IMR-90 (cell line): ENCODE results near the gene PRLH. TPM values are rescaled to one million over a fixed set of nuclear protein-coding genes. Genes with fewer than 3 reads are reported as not detected.

Source experiments
- ATAC-seq: fragments of 200-7000 bp; cut with Tn5 transposase; 2 replicates; pipeline ENCODE4 v1.9.1; 2020; ENCODE audit warnings: low read depth, mild to moderate bottlenecking, moderate library complexity
- BruUV-seq: library from RNA; stranded (reverse); fragments of 400-500 nt; replicated peaks from 2 replicates; lab custom pipeline; 2021; lab: Mats Ljungman, UMichigan
- CTCF ChIA-PET: fragments of 300-600 bp; formaldehyde crosslinking; extraction: SDS; loops from one replicate; lab custom pipeline; 2021; ENCODE audit warnings: antibody characterized with exemption; lab: Yijun Ruan, JAX
- POLR2A ChIA-PET: fragments of 300-600 bp; sonication (Branson Sonifier 250); formaldehyde crosslinking; loops from one replicate; lab custom pipeline; 2022; ENCODE audit warnings: antibody characterized with exemption; ENCODE audit not compliant: unreplicated experiment; lab: Charles Lee
- DNase-seq: peaks from one replicate; pipeline ENCODE4 v3.0.0; 2013
- H2AFZ ChIP-seq: replicated peaks from 2 replicates; pipeline ENCODE3; 2013; ENCODE audit warnings: low read length, mild to moderate bottlenecking; ENCODE audit not compliant: poor library complexity
- H2AK5ac ChIP-seq: 2 replicates; pipeline ENCODE4 v1.6.1; 2013; ENCODE audit warnings: low read depth, low read length, inconsistent platforms
- H2AK9ac ChIP-seq: replicated peaks from 2 replicates; pipeline ENCODE3; 2013; ENCODE audit warnings: mild to moderate bottlenecking, low read depth, low read length, moderate library complexity; ENCODE audit not compliant: poor library complexity
- H2BK120ac ChIP-seq: 2 replicates; pipeline ENCODE4 v1.6.1; 2013; ENCODE audit warnings: low read depth, low read length, inconsistent platforms
- H2BK15ac ChIP-seq: 3 replicates; pipeline ENCODE4 v1.6.1; 2013; ENCODE audit warnings: low read depth, low read length, inconsistent platforms
- H2BK20ac ChIP-seq: 2 replicates; pipeline ENCODE4 v1.6.1; 2013; ENCODE audit warnings: low read depth, mild to moderate bottlenecking, inconsistent platforms, low read length, moderate library complexity
- H2BK5ac ChIP-seq: 2 replicates; pipeline ENCODE4 v1.6.1; 2013; ENCODE audit warnings: mild to moderate bottlenecking, low read depth, low read length, inconsistent platforms; ENCODE audit not compliant: poor library complexity, severe bottlenecking
- H3K14ac ChIP-seq: replicated peaks from 2 replicates; pipeline ENCODE4 v1.6.1; 2013; ENCODE audit warnings: low read depth, low read length, inconsistent platforms
- H3K18ac ChIP-seq: 2 replicates; pipeline ENCODE4 v1.6.1; 2013; ENCODE audit warnings: low read depth, low read length, control low read depth
- H3K23ac ChIP-seq: 2 replicates; pipeline ENCODE4 v1.6.1; 2013; ENCODE audit warnings: low read depth, low read length, inconsistent platforms
- H3K27ac ChIP-seq: 2 replicates; pipeline ENCODE4 v1.5.1; 2013; ENCODE audit warnings: mild to moderate bottlenecking, control low read depth, low read length; ENCODE audit not compliant: insufficient read depth
- H3K27me3 ChIP-seq: 2 replicates; pipeline ENCODE4 v1.6.1; 2013; ENCODE audit warnings: low read length; ENCODE audit not compliant: control insufficient read depth, insufficient read depth
- H3K36me3 ChIP-seq: 2 replicates; pipeline ENCODE4 v1.6.1; 2013; ENCODE audit warnings: low read length, mixed read lengths; ENCODE audit not compliant: control insufficient read depth, insufficient read depth
- H3K4ac ChIP-seq: 2 replicates; pipeline ENCODE4 v1.6.1; 2013; ENCODE audit warnings: low read depth, low read length, inconsistent platforms
- H3K4me1 ChIP-seq: 2 replicates; pipeline ENCODE4 v1.6.1; 2013; ENCODE audit warnings: low read length, mixed read lengths; ENCODE audit not compliant: control insufficient read depth, insufficient read depth
- H3K4me2 ChIP-seq: 2 replicates; pipeline ENCODE4 v1.6.1; 2013; ENCODE audit warnings: low read depth, mild to moderate bottlenecking, control low read depth, low read length, moderate library complexity
- H3K4me3 ChIP-seq: 2 replicates; pipeline ENCODE4 v1.5.1; 2013; ENCODE audit warnings: low read depth, mild to moderate bottlenecking, control low read depth, low read length, moderate library complexity; ENCODE audit not compliant: insufficient read depth
- H3K56ac ChIP-seq: 2 replicates; pipeline ENCODE4 v1.6.1; 2013; ENCODE audit warnings: low read length, inconsistent platforms; ENCODE audit not compliant: insufficient read depth; ENCODE audit errors: extremely low read depth
- H3K79me1 ChIP-seq, 2 experiments: 2 replicates each; pipeline ENCODE4 v1.6.1; 2013; ENCODE audit warnings: low read length in 2 of 2, inconsistent platforms in 1 of 2, low read depth in 1 of 2
- H3K9ac ChIP-seq: 2 replicates; pipeline ENCODE4 v1.6.1; 2013; ENCODE audit warnings: low read depth, low read length, control low read depth
- H3K9me1 ChIP-seq: 2 replicates; pipeline ENCODE4 v1.6.1; 2013; ENCODE audit warnings: low read length, inconsistent platforms; ENCODE audit not compliant: insufficient read depth
- H3K9me3 ChIP-seq: 2 replicates; pipeline ENCODE4 v1.6.1; 2013; ENCODE audit warnings: low read length; ENCODE audit not compliant: control insufficient read depth, insufficient read depth
- H4K20me1 ChIP-seq: 2 replicates; pipeline ENCODE4 v1.6.1; 2013; ENCODE audit warnings: low read length, inconsistent platforms; ENCODE audit not compliant: insufficient read depth
- H4K5ac ChIP-seq: 2 replicates; pipeline ENCODE4 v1.6.1; 2013; ENCODE audit warnings: mild to moderate bottlenecking, low read depth, low read length, control low read depth
- H4K8ac ChIP-seq, 2 experiments: 2 replicates each; pipeline ENCODE4 v1.6.1; 2013; ENCODE audit warnings: low read depth in 2 of 2, low read length in 2 of 2, control low read depth in 1 of 2, inconsistent platforms in 1 of 2
- H4K91ac ChIP-seq: 2 replicates; pipeline ENCODE4 v1.6.1; 2013; ENCODE audit warnings: low read depth, low read length, inconsistent platforms; ENCODE audit not compliant: insufficient read depth
- BHLHE40 ChIP-seq: fragments of 150-350 bp; IDR thresholded peaks from 2 replicates; pipeline ENCODE4 v1.6.1; 2016; ENCODE audit warnings: mild to moderate bottlenecking, low read depth, low read length
- CHD1 ChIP-seq: IDR thresholded peaks from 2 replicates; pipeline ENCODE4 v1.6.1; 2012; ENCODE audit warnings: low read depth, low read length, improper control_type of control experiment
- MAZ ChIP-seq: IDR thresholded peaks from 2 replicates; pipeline ENCODE4 v1.6.1; 2012; ENCODE audit warnings: low read depth, mild to moderate bottlenecking, low read length, improper control_type of control experiment, moderate library complexity, borderline replicate concordance
- MXI1 ChIP-seq: IDR thresholded peaks from 2 replicates; pipeline ENCODE4 v1.6.1; 2012; ENCODE audit warnings: low read depth, mild to moderate bottlenecking, low read length, moderate library complexity, borderline replicate concordance
- NFE2L2 ChIP-seq: fragments of 150-350 bp; IDR thresholded peaks from 2 replicates; pipeline ENCODE4 v1.6.1; 2016; ENCODE audit warnings: low read depth, mild to moderate bottlenecking, low read length
- POLR2A ChIP-seq: IDR thresholded peaks from 2 replicates; pipeline ENCODE4 v1.6.1; 2012; ENCODE audit warnings: mild to moderate bottlenecking, low read depth, low read length
- RAD21 ChIP-seq: IDR thresholded peaks from 2 replicates; pipeline ENCODE4 v1.6.1; 2012; ENCODE audit warnings: low read length, improper control_type of control experiment
- RCOR1 ChIP-seq: IDR thresholded peaks from 2 replicates; pipeline ENCODE4 v1.6.1; 2012; ENCODE audit warnings: mild to moderate bottlenecking, low read length, improper control_type of control experiment; ENCODE audit not compliant: insufficient replicate concordance
- USF2 ChIP-seq: fragments of 150-350 bp; IDR thresholded peaks from 2 replicates; pipeline ENCODE4 v1.6.1; 2017; ENCODE audit warnings: mild to moderate bottlenecking, antibody characterized with exemption, low read length, low read depth
- WGBS, 2 experiments: methylation state at CpG; one replicate each; pipeline versions ENCODE4 v1.1.5 to v1.1.7; 2013; ENCODE audit warnings: missing lambda C conversion rate in 2 of 2; ENCODE audit not compliant: insufficient read length in 1 of 2; ENCODE audit errors: extremely low coverage in 2 of 2; 5-methylcytosine and 5-hydroxymethylcytosine counted together
- dilution Hi-C: fragments of 300-500 bp; cut with HindIII; formaldehyde crosslinking; loops from one replicate; pipeline ENCODE4 v1.14.3; 2018; ENCODE audit warnings: low sequenced_read_pairs; ENCODE audit not compliant: unreplicated experiment
- in situ Hi-C: fragments of 300-500 bp; cut with MboI; formaldehyde crosslinking; loops from 3 replicates; pipeline ENCODE4 v1.14.3; 2019; ENCODE audit warnings: low sequenced_read_pairs, inconsistent platforms, mixed read lengths
- intact Hi-C: fragments of 100-400 bp; cut with micrococcal nuclease; formaldehyde crosslinking; loops from 2 replicates; pipeline ENCODE4 v1.10.0; 2022
- polyA plus RNA-seq, 3 experiments: library from polyadenylated mRNA; depleted of rRNA; stranded (reverse); fragments of >200 nt; gene quantifications; 2 replicates each; pipeline ENCODE4 v1.2.3, GENCODE V29; 2012; ENCODE audit warnings: low replicate concordance in 1 of 3
- total RNA-seq: library from RNA; depleted of rRNA; stranded (reverse); fragments of >200 nt; gene quantifications from 2 replicates; pipeline ENCODE4 v1.2.3, GENCODE V29; 2012

Gene PRLH
- total and polyA plus RNA-seq, 2 of the 4 experiments (the other 2 are of a cell fraction): not detected

DNA sequence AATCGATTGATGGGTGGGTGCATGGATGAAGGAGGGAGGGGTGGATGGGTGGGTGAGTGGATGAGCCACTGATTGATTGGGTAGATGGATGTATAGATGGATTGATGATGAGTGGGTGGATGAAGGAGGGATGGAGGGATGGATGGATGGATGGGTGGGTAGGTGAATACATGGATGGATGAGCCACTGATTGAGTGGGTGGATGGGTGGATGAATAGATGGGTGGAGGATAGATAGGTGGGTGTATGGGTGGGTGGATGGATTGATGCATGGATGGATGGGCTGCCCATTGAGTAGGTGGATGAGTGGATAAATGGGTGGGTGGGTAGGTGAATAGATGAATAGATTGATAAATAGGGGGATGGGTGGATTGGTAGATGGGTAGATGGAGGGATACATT, 48.4 kb upstream of the PRLH start:
- ATAC-seq (no peak), DNase-seq (no peak)
- Histone ChIP-seq H3K56ac (no peak overlapping the region), H4K5ac (no peak overlapping the region), H2BK20ac (no peak overlapping the region), H3K4me1 (0 out of 2 replicates have a peak, but pooled peaks cover 1% of the 10 kb centered on the region), H3K4me2 (no peak overlapping the region), H3K4me3 (no peak overlapping the region), H2BK120ac (no peak overlapping the region), H3K27me3 (no peaks in the 10 kb centered on the region), H4K20me1 (no peaks in the 10 kb centered on the region), H4K8ac (no peak overlapping the region), H2AFZ (no peak overlapping the region), H3K18ac (no peak overlapping the region), H2AK5ac (no peak overlapping the region), H3K27ac (no peak overlapping the region), H3K14ac (no peak overlapping the region), H3K4ac (no peak overlapping the region), H3K9me3 (no peaks in the 10 kb centered on the region), H3K36me3 (no peaks in the 10 kb centered on the region; the same call in 1 of the 2 replicates), H3K9ac (no peak overlapping the region), H2AK9ac (no peak overlapping the region), H3K79me1 (peaks cover 0 to 5% of the 10 kb centered on the region in 2 experiments; a peak in 1 of 4 replicates), H3K23ac (no peak overlapping the region), H2BK5ac (no peak overlapping the region), H3K9me1 (no peaks in the 10 kb centered on the region; the same call in 1 of the 2 replicates), H2BK15ac (no peak overlapping the region), H4K91ac (no peak overlapping the region)
- dilution Hi-C loops (no loop called here), in situ Hi-C loops (loop anchor here (10.0 kb wide), 1 partner anchor 227 kb away; no protein-coding TSS in a partner anchor), intact Hi-C loops (no loop called here)
- ChIA-PET CTCF (no interaction called here), POLR2A (no interaction called here)
- BruUV-seq: no TSS peak
- WGBS, 2 experiments: 64% methylated on average over 1 of the region's 1 CpG; no CpG with 5 or more reads in 1 of the 2 experiments
- TF ChIP-seq MXI1 (no peak), MAZ (no peak), CHD1 (no peak), RCOR1 (no peak), POLR2A (no peak), BHLHE40 (no peak), RAD21 (no peak), NFE2L2 (no peak), USF2 (no peak)
